Measurements from ENCODE around the gene FAT1. TPM values are rescaled to one million over a fixed set of nuclear protein-coding genes. Genes with fewer than 3 reads are reported as not detected.

The FAT1 gene
- total RNA-seq, 2 donors from 2014 or later = 175 to 215 TPM

DNA sequence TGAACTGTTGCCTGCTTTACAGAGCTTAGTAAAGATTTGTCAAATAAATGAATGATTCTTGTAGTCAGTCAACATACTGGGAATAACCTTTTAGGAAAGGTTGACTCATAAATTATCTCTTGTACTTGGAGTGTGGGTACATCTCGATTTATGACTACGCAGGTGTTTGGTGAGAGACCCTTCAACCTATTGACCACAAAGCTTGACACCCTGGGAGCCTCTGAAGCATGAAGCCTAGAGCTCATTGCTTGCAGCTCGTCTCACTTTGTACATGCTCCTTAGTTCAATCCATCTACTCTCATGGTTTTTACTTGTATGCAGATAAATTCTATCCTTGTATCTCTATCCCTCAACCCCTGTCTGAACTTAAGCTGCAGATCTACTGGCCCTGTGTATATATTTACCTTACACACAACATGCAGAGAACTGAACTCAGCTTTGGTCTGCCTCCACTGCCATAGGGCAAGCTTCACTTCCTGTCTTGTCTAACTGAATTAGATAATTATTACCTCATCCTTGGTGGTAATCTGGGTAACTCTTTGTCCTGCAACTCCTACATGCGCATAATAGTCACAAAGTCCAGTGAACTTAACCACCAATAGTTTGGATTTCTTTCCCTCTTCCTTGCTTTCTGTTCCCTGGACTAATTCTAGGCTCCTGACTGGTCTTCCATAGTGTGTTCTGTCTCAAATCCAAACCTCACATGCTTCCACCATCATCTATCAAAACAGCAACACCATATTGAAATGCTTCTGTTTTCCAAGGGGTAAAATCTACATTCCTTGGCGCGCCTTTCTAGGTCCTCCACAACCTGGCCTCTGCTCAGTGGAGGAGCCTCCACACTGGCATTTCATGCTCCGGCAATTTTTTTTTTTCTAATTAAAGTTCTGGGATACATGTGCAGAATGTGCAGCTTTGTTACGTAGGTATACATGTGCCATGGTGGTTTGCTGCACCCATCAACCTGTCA, 32.2 kb upstream of the FAT1 start:
- DNase-seq (ENCODE audit: low spot score) = no peak
- H3K4me3 ChIP-seq = no peak overlapping the region
- WGBS = 92% methylated on average over 8 of the region's 8 CpGs
- no peaks in the 10 kb centered on the region for H3K4me1 ChIP-seq (replicated peaks)
- H3K27ac ChIP-seq = no peak overlapping the region
- H3K9me3 ChIP-seq = no peaks in the 10 kb centered on the region
- H3K27me3 ChIP-seq (replicated peaks; ENCODE audit: insufficient read depth) = no peaks in the 10 kb centered on the region
- TF ChIP-seq POLR2AphosphoS5 (IDR thresholded peaks at IDR 0.05) = no peak
- TF ChIP-seq, protein P1, sequence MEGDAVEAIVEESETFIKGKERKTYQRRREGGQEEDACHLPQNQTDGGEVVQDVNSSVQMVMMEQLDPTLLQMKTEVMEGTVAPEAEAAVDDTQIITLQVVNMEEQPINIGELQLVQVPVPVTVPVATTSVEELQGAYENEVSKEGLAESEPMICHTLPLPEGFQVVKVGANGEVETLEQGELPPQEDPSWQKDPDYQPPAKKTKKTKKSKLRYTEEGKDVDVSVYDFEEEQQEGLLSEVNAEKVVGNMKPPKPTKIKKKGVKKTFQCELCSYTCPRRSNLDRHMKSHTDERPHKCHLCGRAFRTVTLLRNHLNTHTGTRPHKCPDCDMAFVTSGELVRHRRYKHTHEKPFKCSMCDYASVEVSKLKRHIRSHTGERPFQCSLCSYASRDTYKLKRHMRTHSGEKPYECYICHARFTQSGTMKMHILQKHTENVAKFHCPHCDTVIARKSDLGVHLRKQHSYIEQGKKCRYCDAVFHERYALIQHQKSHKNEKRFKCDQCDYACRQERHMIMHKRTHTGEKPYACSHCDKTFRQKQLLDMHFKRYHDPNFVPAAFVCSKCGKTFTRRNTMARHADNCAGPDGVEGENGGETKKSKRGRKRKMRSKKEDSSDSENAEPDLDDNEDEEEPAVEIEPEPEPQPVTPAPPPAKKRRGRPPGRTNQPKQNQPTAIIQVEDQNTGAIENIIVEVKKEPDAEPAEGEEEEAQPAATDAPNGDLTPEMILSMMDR (IDR thresholded peaks at IDR 0.05) = no peak
- TF ChIP-seq POLR2A (IDR thresholded peaks at IDR 0.05) = no peak
- intact Hi-C loops (cut with DNase I) = no loop called here
- no peaks in the 10 kb centered on the region for H3K36me3 ChIP-seq

DNA sequence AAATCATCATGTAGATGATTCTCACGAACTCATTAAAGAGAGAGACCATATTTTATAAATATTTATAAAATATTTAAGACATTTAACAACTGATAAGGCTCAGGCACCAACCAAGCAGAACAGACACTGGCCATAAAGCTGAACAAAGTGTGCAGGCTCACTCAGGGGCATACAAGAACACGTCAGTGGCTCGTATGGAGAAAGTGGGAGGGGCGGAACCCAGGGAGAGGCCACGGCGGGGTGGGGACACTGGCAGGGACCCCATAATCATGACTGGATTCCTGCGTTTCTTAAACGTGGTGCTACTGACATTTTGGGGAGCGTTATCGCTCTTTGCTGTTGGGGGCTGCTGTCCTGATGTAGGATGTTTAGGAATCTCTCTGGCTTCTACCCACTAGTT, 31.3 kb upstream of the FAT1 start:
- intact Hi-C loops (cut with DNase I) = no loop called here
- DNase-seq (ENCODE audit: low spot score) = no peak
- Histone ChIP-seq H3K4me3 (no peak overlapping the region), H3K9me3 (no peaks in the 10 kb centered on the region), H3K4me1 (replicated peaks) (no peaks in the 10 kb centered on the region), H3K36me3 (no peaks in the 10 kb centered on the region), H3K27me3 (replicated peaks; ENCODE audit: insufficient read depth) (no peaks in the 10 kb centered on the region), H3K27ac (no peak overlapping the region)
- TF ChIP-seq, protein P1 (IDR thresholded peaks at IDR 0.05) = no peak
- TF ChIP-seq POLR2A (IDR thresholded peaks at IDR 0.05) (no peak), POLR2AphosphoS5 (IDR thresholded peaks at IDR 0.05) (no peak)
- WGBS = 70% methylated on average over 10 of the region's 10 CpGs

DNA sequence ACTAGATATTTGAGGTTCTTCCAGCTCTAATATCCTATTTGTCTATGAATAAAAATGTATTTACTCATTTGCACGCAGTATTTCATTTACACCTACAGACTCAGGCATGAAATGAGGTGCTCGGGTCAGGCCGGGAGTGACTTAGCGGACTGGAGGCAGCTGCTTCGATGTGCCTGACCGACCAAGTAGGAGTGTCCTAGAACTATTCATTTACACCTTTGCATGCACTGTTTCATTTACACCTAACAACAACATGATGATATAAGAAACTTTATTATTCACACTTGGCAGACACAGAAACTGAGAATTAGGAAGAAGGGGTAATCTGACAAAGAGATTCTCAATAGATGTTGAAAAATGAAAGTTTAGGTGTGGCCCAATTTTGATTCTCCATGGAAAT, 28.7 kb upstream of the FAT1 start:
- H3K27me3 ChIP-seq (replicated peaks; ENCODE audit: insufficient read depth) = no peaks in the 10 kb centered on the region
- no peak for DNase-seq (ENCODE audit: low spot score)
- H3K27ac ChIP-seq = no peak overlapping the region
- TF ChIP-seq POLR2AphosphoS5 (IDR thresholded peaks at IDR 0.05) (no peak), POLR2A (IDR thresholded peaks at IDR 0.05) (no peak)
- TF ChIP-seq, protein P1 (IDR thresholded peaks at IDR 0.05) = no peak
- H3K4me1 ChIP-seq (replicated peaks) = no peaks in the 10 kb centered on the region
- H3K4me3 ChIP-seq = no peak overlapping the region
- 92% methylated on average over 6 of the region's 6 CpGs for WGBS
- intact Hi-C loops (cut with DNase I) = no loop called here
- no peaks in the 10 kb centered on the region for H3K9me3 ChIP-seq
- H3K36me3 ChIP-seq = no peaks in the 10 kb centered on the region

DNA sequence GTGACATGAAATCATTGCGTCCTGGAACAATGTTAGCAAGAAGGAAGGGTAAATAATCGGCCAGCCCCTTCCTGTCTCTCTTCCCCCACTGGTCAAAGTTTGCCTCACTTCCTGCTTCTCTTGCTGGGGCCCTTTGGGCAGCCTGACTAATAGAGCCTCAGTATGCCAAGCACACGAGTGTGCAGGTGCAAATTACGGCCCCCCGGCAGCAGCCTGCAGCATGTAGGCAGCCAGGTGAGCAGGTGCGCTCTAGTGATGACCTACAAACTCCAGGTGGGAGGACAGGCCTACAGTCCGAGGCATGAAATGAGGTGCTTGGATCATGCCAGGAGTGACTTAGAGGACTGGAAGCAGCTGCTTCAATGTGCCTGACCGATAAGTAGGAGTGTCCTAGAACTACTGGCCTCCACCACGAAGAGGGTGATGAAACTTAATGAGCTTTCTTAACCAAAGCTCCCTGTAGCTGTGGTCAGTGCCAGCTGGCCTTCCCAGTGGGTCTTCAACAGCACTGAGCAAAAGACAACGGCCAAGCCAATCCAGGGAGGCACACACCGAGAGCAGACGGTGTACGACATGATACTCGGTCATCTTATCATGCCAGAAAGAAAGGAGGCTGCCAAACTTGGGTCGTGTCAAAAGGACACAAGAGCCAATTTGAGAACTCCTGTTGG, 26.1 kb upstream of the FAT1 start:
- H3K4me3 ChIP-seq = no peak overlapping the region
- no peak overlapping the region for H3K27ac ChIP-seq
- 87% methylated on average over 15 of the region's 15 CpGs for WGBS
- TF ChIP-seq POLR2A (IDR thresholded peaks at IDR 0.05) (no peak), POLR2AphosphoS5 (IDR thresholded peaks at IDR 0.05) (no peak)
- TF ChIP-seq, protein P1 (IDR thresholded peaks at IDR 0.05) = no peak
- H3K4me1 ChIP-seq (replicated peaks) = no peaks in the 10 kb centered on the region
- no peaks in the 10 kb centered on the region for H3K36me3 ChIP-seq
- intact Hi-C loops (cut with DNase I) = no loop called here
- no peak for DNase-seq (ENCODE audit: low spot score)
- H3K9me3 ChIP-seq = no peaks in the 10 kb centered on the region
- no peaks in the 10 kb centered on the region for H3K27me3 ChIP-seq (replicated peaks; ENCODE audit: insufficient read depth)
